Activated CD4-positive, alpha-beta T cell treated with anti-CD3 and anti-CD28 coated beads, Interleukin-2, amount 50 U/mL, for 1 hour (primary cell): ENCODE data around the gene PFKFB1.

Source experiments
- DNase-seq: peaks from one replicate; pipeline ENCODE4 v3.0.0-alpha.2; 2020

PFKFB1 gene

DNA sequence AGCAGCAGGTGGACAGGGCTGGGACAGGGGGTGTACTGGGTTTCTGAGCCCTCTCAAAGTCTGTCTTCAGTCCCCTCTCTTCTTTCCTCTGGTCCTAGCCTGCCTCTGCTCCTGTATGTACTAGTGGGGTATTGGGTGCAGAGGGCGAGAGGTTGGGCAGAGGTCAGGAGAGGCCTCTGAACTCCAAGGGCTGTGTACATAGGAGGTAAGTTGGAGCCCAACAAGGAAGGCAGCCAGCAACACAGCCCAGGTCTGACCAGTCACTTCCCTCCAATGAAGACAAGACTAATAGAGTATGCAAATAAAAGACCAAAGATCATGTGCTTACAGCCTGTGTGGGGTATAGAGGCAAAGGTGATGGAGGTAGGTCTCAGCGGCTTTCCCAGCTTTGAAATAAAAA is at the start of gene PFKFB1:
PFKFB1 (minus strand) TSS at position 90 of the 400 bp plus-strand sequence. CDS start 181 bp downstream, outside the sequence.
- DNase-seq, result no peak

DNA sequence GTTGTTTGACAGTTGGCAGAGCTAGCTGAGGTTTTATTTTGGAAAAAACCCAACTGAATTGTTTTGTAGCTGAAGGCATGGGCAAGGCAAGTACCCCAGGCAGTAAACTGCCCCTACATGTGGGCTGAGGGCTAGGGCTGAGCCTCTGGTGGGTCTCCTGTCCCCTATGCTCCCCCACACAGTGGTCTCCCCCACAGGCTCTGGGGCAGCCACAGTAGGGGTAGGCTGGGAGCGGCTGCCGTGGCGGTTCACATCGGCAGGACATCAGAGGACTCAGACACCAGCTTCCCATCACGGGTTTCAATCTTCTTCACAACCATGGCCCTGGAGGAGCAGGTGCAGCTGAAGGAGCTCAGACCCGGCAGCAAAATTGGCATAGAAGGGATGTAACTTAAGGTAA is 47.5 kb upstream of the PFKFB1 start:
- no peak for DNase-seq

DNA sequence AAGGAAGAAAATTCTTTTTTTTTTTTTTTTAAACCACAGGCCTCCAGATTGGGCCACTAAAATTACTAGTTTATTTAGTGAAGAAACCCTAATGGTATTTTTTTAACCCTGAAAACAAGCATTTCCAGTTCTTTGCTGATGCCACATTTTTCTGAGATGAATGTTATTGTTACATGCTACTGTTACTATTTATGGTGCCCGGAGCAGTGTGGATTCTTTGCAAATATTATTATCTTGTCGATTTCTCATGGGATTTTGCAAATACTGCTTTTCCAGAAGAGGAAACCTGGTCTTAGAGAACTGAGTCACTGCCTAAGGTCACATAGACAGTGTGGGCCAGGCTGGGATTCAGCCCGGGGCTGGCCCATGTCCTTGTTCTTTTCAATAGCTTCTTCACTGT is 45.5 kb upstream of the PFKFB1 start:
- DNase-seq, result no peak

DNA sequence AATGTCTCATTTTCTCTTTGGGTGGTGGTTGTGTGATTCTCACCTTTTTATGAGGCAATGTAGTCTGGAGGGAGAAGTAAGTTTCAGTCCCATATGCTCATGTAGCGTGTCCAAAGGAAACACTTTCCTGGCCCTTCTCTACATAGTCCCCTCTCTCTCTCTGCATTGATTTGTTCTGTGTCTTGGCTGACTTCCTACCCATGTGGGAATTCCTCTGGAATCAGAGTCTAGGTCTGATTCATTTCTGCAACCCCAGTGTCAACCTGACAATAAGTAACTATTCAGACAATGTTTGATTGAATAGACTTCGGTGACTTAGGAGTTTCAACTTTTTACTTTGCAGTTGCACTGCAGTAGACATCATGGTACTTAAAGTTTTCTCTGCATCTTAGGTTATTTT is 39.4 kb upstream of the PFKFB1 start:
- DNase-seq, result no peak

DNA sequence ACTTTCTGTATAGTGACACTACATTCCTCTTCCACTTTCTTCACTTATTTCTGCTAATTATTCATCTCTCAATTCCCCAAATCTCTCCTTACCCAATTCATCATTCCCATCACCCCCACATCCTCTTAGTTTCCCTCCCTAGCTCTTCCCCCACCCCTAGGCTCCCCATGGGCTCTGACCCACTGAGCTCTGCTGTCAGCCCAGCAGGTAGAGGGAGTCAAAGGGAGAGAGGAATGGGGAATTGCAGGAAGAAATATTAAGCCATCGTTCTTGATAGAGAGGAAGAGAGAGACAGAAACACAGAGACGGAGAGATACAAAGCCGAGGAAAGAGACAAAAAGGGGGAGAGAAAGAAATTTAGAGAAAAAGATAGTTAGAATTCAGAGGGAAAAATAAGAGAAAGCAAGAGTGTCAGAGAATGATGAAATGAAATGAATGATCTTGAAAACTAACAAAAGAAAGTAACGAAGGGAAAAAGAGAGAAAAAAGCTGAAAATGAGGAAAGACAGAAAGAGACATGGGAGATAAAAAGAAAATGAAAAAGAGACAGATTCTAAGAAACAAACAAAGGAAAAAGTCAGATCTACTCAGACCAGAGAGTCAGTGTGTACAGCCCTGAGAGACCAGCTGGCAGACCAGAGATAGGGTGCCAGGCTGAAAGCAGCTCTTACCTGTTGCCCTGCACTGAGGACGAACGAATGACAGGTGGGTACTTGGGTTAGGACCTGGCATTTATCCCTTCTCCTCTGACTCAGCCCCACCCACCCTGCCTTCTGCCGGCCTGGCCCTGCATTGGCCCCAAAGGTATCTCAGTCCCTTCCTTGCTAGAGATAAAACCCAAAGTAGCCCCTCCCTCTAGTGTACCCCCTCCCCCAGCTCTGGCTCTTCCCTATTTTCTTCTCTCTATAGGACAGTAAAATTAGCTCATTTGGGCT is 36.5 kb upstream of the PFKFB1 start, which contains the start of gene ALAS2:
ALAS2 (minus strand) TSS at position 707 of the 935 bp plus-strand sequence. CDS start 4,977 bp downstream, outside the sequence.
- no peak for DNase-seq

DNA sequence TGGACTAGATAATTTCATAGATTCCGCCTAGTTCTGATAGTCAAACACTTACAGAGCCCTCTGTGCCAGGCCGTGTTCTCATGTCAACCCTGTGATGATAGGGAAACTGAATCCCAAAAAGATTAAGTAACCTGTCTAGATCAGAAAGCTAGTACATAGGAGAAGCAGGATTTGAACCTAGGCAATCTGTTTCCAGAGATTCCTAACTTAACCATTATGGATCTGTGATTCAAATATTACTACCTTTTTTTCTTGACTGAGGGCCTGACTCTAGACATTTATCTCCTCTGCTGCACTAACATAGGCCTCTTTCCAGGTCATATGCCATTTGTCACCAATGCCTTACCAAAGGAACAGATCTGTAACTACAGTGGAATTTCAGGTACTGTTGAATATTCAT is 35.3 kb upstream of the PFKFB1 start:
- DNase-seq, result no peak

DNA sequence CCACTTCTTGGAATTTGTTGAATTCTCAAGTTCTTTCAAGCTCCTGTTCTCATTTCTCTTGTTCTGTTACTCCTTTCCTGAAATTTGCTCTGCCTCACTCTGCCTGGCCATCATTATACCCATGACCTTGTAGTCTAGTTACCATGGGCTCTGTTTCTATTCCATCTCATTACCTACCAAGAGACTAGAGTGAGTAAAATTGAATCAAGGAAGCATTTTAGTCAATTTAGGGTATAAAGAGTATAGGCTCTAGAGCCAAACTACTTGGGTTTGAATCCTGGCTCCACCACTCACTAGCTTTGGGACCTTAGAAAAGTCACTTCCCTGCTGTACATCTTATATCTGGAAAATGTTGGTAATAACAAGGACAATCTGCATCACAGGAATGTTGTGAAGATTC is 34.6 kb upstream of the PFKFB1 start:
- no peak for DNase-seq

DNA sequence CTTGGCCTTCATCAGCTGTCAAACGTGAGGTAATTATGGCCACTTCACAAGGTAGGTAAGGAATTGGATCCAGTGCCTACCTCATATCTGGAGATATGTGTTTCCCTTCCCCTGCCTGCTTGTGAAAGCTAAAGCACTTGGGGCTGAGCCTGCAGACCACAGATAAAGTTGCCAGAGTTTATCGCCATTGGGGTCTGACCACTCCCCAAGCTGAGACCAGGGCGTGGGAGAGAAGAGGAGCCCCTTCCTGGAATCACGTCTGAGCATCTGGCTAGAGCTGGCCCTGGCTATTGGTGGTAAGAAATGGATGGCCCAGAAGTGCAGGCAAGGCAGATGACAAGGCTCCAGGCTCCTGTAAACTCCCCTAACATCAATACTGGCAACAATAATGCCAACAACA is 34.1 kb upstream of the PFKFB1 start:
- DNase-seq, result no peak

DNA sequence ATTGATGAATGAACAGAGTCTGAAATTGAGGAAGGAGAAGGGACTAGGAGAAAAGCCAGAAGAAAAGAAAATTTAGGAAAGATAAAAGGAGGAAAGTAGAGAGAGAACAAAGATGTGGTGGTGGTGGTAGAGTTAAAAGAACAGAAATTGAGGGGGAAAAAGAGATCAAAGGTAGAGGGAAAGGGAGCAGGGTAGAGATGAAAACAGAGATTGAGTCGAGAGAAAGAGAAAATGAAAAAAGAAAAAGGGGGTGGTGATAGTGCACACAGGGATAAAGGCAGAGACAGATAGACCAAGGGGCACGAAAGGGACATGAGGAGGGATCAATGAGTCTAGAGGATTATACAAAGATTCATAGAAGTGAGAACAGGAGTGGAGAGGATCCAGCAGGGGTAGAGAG is 32.9 kb upstream of the PFKFB1 start:
- DNase-seq, result no peak

DNA sequence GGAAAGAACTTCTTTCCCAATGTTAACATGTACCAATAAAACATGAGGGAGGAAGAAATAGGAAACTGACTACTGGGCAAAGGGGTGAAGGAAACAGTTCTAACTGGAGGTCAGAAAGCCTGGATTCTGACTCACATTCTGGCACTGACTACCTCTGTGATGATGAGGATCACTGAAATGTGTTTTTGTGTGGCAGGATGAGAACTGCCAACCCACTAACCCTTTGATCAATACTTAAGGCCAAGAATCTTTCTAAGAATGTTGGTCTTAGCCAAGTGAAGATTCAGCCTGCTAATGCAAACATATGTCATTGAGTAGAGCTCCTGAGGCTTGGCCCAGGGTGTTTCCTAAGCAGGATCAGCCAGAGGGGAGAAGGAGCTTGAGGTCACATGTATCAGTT is 32.2 kb upstream of the PFKFB1 start:
- no peak for DNase-seq

DNA sequence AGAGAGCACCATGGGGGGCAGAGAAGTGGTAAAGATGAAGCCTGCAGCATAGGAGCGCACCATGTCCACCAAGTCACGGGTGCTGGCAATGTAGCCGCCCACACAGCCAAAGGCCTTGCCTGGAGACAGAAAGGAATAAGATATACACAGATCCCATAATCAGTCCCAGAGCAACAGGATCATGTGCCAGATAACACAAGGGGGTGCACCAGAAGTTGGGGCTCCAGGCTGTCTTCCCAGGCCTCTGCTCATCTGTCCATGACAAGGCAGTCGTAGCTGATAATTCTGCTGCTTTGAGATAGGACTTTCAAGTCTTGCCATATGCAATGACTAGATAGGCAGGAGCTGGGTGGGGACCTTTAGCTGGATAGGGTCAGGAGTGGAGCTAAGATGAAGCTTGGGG is 20.9 kb upstream of the PFKFB1 start:
- no peak for DNase-seq

DNA sequence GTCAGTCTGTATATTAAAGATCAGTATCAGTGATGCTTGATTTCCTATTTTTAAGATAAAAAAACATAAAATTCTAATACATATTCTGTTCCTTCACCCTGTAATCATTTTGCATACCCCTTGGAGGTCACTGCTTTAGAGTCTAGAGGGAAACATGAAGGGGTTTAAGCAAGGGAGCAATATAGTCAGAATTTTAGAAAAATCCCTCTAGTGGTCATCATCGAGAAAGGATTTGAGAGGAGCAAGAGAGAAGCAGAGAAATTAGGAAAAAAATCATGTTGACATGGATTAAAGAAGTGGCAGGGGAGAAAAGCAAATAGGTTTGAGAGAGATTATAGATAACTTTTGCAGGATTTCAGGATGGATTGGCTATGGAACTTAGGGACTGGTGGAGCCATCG is 17.3 kb upstream of the PFKFB1 start:
- DNase-seq, result no peak

DNA sequence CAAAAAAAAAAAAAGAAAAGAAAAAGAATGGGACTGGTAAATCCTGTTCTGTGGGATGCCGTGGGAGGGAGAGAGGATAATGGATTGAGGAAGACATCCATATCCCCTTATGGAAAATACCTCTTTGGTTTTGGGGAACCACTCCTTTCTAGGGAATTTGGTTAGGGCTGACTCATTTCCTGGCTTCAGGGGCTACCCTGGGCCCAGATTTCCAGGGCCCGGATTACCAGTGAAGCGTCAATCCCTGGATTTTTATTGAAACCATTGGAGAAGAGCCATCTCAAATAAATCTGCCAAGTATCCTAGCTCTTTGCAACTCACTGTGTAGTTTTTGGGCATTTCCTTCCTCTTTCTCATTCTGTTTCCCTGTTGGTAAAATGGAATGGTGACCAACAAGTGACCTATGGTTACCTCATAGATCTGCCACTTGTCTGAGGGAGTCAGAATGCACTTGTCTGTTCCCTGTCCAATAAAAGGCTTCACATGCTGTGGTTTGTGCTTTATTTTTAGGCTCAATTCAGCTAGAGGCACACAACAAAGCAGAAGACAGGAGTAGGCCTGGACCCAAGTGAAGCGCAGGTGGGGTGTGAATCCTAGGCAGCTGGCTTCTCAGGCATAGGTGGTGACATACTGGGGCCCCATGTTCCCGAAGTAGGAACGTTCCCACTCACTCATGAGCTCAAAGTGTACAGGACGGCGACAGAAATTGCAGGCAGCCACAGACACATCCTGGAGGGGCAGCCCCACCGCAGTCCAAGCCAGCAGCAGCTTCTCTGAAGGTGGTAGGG is 14.8 kb upstream of the PFKFB1 start:
- DNase-seq, result no peak

DNA sequence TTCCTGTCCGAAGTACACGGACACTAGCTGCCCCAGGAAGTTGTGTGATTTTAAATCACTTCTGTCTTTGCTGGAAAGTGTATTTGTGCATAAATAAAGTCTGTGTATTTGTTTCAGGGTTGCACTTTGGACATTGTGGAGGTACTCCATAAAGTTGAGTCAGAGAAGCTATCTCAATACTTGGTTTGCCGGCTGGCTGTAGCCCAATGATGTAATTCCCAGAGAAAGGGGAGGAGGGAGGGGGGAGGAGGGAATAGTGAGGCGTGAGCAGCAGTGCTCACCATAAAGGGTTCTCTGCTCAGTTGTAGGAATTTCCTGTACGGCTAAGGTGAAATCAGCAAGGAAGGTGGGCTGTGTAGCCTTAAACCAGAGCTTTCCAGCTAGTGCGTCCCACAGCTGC is 13.7 kb upstream of the PFKFB1 start:
- DNase-seq, result no peak

DNA sequence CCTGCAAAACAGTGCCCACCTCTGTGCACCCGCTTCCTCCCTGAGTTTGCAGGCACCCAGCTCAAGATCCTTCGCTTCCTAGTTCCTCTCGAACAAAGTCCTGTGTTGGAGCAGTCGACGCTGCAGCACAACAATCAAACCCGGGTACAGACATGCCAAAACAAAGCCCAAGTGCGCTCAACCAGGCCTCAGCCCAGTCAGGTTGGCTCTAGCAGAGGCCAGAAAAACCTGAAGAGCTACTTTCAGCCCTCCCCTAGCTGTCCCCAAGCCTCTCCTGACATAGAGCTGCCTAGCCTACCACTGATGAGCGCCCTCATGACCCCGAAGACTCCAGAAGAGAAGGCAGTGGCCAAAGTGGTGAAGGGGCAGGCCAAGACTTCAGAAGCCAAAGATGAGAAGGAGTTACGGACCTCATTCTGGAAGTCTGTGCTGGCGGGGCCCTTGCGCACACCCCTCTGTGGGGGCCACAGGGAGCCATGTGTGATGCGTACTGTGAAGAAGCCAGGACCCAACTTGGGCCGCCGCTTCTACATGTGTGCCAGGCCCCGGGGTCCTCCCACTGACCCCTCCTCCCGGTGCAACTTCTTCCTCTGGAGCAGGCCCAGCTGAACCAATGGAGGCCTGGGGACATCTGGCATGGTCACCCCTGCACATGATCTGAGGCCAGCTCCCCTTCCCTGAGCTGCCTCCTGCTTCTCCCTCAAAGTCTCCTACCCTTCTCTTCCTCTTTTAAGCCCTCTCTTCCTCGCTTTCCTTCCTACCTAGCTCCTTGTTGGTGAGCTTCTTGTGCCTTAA is 13.0 kb upstream of the PFKFB1 start:
- DNase-seq, result no peak

DNA sequence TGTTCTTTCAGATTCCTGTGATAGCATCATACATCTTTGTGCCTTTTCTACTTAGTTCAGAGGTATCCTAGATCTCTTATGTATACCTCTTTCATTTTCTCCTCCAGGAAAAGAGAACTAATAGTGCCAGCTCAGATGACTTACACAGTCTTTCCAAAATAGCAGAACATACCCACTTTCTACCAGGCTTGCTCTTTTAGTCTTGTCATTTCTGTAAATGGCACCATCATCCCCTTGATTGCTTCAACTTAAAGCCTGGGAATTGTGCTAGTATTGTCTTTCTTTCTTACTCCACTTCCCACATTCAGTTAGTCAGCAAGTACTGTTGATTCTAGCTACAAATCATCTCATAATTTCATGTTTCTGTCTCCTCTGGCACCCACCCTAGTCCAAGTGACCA is 11.3 kb upstream of the PFKFB1 start:
- no peak for DNase-seq

DNA sequence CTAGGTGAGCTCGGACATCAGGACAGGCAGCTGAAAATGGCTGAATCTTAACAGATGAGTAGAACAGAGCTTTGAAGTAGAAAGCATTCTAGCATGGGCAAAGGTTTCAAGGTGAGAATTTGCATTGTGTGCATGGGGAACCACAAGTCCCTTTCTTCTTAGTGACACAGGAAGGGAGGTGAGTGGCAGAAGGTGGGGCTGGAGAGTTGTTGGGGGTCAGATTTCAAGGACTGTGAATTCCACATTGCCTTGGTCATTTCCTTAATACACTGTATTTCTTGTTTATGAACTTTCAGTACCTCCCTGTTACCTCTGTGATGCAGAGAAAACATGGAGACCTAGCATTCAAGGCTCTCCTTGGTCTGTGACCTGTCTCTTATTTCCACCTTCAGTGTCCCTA is 10.2 kb upstream of the PFKFB1 start:
- no peak for DNase-seq

DNA sequence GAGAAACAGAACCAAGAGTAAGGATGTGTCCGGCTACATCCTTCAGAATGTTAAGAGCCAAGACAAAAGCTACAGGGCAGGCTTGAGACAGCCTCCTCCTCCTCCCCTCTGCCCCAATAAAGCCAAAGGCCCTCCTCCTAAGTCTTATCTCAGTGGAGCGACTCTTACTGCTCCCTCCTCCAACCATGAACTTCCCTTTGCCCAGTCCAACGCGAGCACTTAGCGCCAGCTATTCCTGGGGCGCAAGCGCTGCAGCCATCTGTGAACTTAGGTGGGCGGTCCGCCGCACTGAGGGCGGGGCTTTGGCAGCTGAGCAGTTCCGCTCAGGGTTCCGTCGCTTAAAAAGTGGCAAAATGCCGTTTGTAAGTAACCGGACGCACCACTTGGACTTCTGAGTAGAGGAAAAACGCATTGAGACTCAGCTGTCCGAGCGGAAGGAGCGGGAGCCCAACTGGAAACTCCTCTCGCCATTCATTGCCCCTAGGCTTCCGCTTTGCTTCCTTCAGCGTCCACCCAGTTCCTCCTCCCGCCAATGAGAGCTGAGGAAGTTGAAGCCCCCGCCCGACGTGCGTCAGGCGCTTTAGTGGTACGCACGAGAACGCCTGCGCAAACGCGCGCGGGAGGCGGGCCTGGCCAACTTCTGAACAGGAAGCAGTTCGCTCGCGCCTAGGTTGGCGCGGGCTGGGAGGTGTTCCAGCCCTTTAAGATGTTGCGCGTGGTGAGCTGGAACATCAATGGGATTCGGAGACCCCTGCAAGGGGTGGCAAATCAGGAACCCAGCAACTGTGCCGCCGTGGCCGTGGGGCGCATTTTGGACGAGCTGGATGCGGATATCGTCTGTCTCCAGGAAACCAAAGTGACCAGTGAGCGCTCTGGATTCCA is 6.0 kb upstream of the PFKFB1 start, which contains the start of gene APEX2:
APEX2 (plus strand) TSS at position 647 of the 882 bp plus-strand sequence; CDS start at position 707, 60 bp downstream.
- DNase-seq, result peak; percentile 82

DNA sequence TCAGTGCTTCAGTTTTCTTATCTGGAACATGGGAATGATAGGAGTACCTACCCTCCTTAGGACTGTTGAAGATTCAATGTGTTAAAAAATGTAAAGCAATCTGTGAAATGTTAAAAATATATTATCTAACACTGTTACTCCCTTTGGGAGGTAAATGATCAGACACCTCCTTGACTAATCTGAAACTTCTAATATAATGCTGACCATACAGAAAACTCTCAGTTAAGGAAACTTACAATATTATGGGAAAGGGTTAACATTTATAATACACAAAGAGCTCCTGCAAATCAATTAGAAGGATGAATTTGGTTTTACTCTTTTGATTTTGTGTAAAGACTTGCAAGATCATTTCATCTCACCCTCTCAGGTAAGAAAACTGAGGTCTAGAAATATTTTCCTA is 1.6 kb upstream of the PFKFB1 start:
- no peak for DNase-seq

DNA sequence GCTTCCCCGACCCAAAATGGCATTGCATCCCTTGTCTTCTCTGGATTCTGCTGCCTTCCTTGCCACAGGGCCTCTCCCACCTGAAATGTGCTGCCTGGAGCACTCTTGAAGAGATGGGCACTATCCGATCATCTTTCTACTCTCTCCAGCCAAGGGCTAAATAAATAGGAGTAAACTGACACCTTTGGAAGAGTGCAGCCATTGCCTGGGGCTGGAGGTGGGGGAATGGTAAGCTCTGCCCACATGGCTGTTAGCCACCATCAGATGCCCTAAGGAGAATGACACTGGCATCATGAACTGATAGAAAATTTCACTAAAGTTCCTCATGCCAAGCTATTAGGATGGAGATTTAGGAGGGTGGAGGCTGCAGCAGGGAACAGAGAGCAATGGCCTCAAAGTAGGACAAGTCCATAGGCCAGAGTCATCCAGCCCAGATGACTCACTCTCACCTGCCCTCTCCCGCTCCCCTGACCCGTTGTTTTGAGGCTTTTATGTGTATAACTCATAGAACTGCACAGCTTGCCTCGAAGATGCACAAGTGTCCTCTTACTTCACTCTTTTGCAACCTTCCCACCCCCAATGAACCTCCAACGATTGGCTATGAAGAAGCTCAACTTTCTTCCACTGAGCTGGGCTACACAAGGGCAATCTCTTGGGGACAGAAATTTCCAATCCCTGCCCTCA is 822 bp upstream of the PFKFB1 start:
- DNase-seq, result no peak

DNA sequence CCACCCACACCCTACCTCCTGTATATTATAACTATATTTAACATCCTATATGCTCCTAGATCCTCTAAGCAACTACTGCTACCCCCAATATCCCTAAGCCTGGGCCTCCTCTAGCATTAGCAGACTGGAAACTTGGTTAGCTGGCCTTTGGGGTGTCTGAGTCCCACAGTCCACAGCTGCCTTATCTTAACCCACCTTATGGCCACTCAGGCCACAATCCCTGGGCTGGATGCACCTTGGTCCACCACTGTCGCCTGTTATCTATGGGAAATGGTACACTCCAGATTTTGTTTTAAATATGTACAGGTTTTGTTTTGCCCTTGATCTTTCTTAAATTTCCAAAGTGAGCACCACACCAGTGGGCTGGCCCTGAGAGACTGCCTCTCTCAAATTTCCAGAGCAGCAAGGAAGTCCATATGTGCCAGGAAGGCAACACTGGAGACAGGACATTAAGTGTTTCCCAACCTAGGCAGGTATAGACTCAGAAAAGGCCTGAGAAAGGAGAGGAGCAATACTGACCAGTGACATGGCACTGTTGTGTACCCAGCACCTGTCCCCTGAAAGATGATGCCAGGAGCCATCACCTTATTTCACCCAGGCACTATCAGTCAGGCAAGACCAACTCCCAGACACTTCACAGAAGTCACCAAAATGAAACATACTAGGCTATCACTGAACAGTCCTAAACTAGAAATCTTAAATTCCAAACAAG is 921 bp downstream of the PFKFB1 start:
- DNase-seq, result no peak
